COLO829 (cell line): ENCODE results near the gene CDT1.
"Not testable (repeated sequence)": the region's sequence is repeated elsewhere in the genome, so short reads cannot be mapped to it uniquely, and the experiment has no call there.

Experiments used
- DNase-seq: peaks from one replicate; pipeline ENCODE4 v3.0.0; 2012; ENCODE audit warnings: low spot score

CDT1 gene

DNA sequence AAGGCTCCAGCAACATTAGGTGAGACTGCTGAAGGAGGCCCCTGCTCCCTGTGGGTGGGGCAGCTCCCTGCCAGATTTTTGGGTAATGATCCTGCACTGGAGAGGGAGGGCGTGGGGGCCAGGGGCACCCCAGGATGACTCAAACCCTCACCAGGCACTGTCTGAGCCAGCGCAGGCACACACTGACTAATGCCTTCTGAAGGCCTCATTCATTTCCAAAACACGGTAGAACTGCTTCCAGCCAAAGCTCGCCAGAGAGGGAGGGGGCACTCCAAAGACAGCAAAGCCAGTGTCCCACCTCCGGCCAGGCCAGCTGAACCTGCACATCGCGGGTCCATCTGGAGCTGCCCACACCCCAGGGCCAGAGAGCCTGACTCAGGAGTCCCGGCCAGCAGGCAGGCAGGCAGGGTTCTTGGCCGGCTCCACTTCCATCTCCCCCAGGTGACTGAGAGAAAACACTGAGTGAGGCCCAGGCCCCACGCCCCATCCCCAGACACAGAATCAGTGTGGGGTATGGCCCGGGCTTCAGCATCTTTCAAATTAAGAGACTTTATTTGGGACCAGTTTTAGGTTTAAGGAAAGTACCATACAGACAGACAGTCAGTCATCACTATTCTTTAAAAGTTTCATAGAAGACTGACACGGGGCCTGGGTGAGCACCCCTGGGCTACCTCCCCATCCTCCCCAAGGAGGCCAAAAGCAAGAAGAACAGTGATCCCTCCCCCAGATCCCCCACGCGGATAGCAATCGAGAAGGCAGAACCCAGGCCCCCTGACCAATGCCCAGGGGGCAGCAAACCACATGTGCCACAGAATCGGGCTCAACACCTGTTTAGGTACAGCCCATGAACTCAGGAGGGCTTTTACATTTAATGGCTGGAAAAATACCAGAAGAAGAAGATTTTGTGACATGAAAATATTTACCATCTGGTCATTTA, 20.9 kb upstream of the CDT1 start:
- DNase-seq, result no peak

- no peak for DNase-seq
Observed at GRCh38 chr16:88783391-88784073, 20.1 kb upstream of the CDT1 start.

DNA sequence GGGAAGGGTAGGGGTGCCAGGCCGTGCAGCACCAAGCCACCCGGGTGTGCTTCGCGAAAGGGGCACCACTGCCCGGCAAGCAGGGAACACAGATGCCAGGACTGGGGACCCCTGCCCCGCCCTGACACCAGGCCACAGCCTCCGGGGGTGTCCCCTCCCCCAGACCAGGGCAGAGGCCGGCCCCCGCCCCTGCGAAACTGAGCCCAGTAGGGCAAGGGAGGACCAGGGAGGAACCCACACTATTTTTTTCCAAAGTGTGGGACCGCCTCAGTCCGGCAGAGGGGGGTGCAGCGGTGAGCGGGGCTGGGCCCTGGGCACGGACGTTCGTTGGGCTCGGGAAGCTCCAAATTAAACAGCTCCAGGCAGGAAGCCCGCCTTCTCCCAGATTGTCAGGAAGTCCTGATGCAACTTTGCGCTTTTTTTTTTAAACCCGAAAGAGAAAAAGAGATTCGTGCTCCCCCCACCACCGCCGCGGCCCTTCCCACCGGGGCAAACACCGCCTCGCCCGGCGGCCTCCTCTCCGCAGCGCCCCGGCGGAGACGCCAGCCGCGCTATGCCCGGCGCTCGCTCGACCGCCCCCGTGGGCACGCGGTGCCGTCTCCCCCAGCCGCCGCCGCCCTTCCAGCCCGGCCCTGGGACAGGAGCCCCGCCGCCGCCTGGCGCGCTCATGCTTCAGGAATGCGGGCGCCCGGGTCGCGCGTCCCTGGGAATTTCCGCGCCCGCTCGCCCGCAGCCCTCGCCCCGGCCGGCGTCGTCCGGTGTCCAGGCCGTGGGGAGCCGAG, 19.3 kb upstream of the CDT1 start:
- DNase-seq, result no peak

- no peak for DNase-seq
Observed at GRCh38 chr16:88784856-88785105, 18.8 kb upstream of the CDT1 start.

DNA sequence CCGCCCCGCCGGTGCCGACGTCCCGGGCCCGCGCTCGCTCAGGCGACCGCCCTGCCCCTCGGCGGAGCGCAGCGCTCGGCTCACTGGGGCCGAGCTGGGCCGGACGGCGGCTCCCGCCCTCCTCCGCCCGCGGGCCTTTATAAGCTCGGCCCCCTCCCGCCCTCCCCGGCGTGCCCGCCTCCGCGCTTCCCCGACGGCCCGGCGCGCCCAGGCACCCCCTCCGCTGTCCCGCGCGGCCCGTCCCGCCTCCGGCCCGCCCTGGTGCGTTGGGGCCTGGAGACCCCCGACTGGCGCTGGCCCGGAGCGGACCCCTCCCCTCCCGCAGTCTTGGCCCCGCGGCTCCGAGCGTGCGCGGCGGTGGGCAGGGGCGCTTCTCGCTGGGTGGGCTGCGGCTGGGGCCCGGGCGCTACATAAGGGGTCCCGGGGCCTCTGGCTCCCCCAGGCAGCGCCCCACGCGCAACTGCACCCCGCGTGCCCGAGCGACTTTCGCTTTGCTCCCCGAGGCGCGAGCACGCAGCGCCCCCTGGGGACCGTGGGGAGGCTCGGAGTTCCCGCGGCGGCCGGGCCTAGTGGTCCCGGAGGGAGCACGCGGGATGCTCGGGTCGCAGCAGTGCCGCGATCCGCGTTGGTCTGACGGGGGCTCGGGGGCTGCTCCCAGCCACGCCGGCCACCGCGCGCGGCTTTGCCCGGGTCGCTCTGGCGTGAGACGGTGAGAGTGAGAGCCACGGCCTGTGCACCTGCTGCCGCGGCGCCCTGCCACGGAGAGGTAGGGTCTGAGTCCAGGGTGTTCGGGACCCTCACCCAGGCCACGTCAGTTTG, 18.3 kb upstream of the CDT1 start, which contains the start of gene PIEZO1:
TSS of gene PIEZO1 (minus strand) at position 115 of the 819 bp plus-strand sequence. CDS start 256 bp downstream, outside the sequence.
- no peak for DNase-seq

DNA sequence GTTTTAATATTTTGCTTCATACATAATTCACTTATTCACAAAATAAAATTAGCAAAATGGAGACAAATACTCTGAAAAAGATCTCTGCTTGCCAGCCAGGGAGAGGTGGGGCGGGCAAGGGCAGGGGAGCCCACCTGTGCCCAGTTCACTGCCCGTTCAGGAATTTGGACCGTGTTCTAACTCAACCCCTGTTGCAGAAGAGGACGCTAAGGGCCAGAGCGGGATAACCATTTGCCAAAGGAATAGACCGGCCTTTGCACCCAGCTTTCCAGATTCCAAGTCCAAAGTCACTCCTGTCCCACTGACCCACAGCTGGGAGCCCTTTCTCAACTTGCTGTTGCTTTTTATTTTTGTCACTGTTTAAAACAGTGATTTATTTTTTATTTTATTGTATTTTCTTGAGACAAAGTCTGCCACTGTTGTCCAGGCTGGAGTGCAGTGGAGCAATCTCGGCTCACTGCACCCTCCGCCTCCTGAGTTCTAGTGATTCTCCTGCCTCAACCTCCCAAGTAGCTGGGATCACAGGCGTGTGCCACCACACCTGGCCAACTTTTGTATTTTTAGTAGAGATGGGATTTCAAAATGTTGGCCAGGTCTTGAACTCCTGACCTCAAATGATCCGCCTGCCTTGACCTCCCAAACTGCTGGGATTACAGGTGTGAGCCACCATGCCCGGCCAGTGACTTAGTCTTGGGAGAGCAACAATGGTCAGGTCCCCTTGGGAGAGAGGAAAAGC, 15.8 kb upstream of the CDT1 start:
- no peak for DNase-seq

GRCh38 chr16:88788749-88789148, 14.8 kb upstream of the CDT1 start:
- not testable (repeated sequence) for DNase-seq

GRCh38 chr16:88789594-88789993, 14.0 kb upstream of the CDT1 start:
- no peak for DNase-seq

- no peak for DNase-seq
Observed at GRCh38 chr16:88790312-88791211, 13.0 kb upstream of the CDT1 start.

DNA sequence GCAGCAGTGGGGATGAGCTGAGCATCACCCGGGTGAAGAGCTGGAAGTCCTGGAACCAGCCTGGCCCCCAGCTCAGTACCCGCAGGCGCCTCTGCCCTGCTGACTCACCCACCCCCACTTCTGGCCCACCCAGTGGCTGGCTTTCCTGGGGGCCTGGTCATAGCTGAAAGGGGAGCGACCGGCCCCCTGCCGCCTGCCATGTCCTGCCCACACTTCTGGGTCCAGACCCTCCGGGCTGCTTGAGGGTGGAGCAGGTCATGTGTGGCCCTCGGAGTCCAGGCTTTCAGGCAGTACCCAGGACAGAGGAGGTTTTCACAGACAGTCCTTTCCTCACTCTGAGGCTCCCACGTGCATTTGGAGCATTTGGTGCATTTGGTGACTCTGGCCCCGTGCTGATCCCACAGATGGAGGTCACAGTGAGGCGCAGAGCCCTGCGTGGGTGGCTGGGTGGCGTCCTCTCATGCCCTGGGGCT, 11.5 kb upstream of the CDT1 start:
- no peak for DNase-seq

DNA sequence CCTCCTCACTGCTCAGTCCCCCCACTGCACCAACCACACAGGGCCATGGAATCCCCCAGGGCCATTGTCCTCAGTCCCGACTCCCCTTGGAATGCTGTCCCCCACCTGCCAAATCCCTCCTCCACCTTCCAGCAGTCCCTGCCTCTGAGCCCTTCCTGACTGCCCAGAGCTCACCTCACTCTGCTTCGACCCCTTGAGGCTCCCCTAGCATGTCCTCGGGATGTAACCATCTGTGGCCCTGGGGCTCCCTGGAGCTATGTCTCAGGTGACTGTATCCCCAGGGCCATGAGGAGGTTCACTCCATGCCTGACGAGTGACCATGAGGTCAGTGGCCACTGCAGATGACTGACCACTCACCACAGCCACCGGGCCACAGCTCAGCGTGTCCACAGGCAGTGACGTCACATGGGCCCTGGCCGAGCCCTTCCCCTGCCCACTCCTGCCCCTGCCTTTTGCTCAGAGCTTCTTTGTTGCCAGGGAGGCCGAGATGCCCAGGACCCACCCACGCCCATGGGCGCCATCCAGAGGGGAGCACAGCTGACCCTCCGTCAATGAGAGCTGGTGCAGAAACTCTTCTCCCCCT, 10.8 kb upstream of the CDT1 start:
- DNase-seq, result no peak

DNA sequence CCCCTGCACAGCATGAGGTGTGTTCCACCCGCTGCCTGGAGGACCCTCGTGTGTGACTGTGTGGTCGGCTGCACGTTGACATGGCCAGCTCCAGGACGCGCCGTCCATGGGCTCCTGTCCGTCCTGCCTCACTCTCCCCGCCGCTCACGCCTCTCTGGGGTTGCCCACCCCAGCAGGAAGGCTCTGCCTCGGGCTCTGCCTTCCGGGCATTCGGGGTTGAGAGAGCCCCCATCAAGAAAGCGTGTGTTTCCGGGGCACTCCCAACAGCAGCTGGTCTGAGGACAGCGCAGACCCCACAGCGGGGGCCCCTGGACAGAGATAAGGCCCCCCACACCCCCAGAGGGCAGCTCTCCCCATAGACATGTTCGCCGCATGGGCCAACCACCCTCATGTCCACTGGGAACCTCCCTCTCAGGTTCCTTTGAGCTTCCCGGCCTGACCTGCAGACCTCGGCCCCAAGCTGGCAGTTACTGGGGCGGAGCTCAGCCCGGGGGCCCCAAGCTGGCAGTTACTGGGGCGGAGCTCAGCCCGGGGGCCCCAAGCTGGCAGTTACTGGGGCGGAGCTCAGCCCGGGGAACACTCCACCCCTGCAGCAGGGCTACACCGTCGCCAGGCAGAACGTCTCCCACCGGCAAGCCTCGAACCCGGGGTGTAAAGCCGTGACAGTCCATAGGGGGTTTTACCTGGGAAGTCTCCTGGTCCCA, 10.2 kb upstream of the CDT1 start:
- no peak for DNase-seq

DNA sequence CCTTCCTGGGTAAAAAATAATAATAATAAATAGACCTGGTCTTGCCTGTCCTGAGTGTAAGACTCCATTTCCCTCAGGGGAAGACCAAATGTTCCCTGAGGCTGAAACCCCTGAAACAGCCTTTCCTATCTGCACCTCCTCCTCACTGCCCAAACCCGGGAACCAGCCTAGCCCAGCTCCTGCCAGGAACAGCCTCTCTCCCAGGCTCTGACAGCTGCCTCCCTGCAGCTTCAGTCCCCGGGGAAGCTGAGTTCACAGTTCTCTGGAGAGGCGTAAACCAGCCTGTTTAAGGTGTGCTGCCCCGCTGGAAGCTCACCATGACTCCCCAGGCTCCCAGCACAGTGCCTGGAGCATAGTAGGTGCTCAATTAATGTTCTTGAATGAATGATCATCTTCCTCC, 7.3 kb upstream of the CDT1 start:
- no peak for DNase-seq

DNA sequence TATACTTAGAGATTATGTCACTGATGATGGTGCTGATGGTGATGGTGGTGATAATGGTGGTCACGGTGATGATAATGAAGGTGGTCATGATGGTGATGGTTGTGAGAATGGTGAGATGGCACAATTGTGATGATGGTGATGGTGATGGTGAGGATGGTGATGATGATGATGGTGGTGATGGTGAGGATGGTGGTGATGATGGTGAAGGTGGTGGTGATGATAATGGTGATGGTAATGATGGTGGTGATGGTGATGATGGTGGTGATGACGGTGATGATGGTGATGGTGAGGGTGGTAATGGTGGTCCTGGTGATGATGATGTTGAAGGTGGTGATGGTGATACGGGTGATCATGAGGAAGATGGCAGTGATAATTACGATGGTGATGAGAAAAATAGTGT, 5.5 kb upstream of the CDT1 start:
- DNase-seq, result no peak

- DNase-seq, result no peak
Observed at GRCh38 chr16:88798772-88799455, 4.7 kb upstream of the CDT1 start.

DNA sequence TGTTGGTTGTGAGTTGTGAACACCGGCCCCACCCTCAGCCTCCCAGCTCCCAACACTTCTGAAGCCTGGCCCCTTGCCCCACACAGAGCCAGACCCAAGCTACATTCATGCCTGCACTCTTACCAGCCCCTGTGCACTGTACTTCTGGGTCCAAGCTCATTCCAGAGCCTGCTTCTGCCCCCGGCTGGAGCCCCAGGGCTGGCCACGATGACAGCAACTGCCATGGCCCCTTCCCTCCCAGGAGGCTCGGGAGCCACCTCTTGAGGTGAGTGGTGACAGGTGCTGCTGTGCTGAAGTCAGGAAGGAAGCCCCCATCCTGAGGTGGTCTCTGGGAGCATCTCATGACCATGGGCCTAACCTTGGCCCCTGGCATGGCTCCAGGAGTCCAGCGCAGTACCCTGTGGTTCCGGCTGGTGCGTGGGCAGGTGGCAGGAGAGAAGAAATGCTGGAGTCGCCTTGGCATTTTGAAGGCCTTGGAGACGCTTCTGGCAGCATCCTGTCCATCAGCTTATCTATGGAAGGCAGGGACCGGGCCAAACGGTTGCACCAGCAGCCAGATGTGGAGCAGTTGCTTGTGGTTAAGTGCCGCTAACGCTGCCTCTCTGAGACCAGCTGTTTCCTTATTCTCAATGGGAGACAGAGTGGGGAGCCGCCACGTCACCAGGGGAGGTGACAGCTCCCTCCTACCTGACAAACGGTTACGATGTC, 3.9 kb upstream of the CDT1 start:
- no peak for DNase-seq

GRCh38 chr16:88800277-88800592, 3.4 kb upstream of the CDT1 start:
- no peak for DNase-seq

DNA sequence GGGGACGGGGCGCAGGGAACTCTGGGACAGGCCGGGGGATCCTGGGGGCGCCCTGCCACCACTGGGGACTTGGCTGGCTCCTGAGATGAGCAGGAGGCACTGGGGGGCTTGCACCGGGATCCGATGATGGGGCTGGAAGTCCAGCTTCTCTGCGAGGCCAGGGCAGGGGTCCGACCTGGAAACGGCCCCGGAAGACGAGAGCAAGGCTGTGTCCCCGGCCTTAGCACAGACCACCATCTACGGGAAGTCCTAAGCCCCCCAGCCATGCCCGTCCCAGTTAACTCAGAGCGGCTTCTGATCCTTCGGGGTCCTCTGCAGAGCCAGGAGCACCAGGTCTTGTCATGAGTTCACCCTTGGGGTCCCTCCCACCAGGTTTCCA, 573 bp downstream of the CDT1 start:
- no peak for DNase-seq
